Tibial nerve (tissue), 4 donors: Measurements from ENCODE around the gene ZNF860.

ENCODE experiments used
- EP300 ChIP-seq, 2 donors: sonication (generic); formaldehyde crosslinking; IDR thresholded peaks; one replicate each; pipeline ENCODE4 v1.6.1; 2017; ENCODE audit warnings: antibody characterized with exemption in 2 of 2, mild to moderate bottlenecking in 1 of 2
- POLR2A ChIP-seq, 2 donors: fragments of 450-650 bp; IDR thresholded peaks; one replicate each; pipeline ENCODE4 v1.6.1; 2017; ENCODE audit warnings: antibody characterized with exemption in 2 of 2, mild to moderate bottlenecking in 2 of 2, moderate library complexity in 2 of 2
- TF ChIP-seq, protein P1 (sequence below), 5 experiments: fragments of 200-600 bp in 3 of 5; fragments of 450-650 bp in 2 of 5; sonication (generic) in 3 of 5; IDR thresholded peaks; one replicate each; pipeline ENCODE4 v1.5.1; 2016 to 2019; ENCODE audit warnings: antibody characterized with exemption in 5 of 5, mild to moderate bottlenecking in 3 of 5, moderate library complexity in 2 of 5

DNA sequence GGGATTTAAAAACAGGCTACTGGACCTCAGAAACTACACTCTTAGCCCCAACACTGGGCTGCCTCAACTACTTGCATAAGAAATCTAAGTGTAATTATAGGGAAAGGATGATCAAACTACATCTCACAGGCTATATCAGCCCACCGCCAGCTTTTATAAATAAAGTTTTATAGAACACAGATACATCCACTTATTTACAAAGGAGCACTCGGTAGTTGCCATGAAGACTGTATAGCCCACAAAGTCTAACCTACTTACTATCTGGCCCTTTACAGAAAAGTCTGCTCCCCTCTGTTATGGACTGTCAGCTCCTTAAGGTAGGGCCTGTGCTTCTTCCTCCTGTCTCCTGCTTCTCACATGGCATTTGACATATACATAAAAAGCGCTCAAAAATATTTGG, 9.9 kb upstream of the ZNF860 start:
- TF ChIP-seq, protein P1, sequence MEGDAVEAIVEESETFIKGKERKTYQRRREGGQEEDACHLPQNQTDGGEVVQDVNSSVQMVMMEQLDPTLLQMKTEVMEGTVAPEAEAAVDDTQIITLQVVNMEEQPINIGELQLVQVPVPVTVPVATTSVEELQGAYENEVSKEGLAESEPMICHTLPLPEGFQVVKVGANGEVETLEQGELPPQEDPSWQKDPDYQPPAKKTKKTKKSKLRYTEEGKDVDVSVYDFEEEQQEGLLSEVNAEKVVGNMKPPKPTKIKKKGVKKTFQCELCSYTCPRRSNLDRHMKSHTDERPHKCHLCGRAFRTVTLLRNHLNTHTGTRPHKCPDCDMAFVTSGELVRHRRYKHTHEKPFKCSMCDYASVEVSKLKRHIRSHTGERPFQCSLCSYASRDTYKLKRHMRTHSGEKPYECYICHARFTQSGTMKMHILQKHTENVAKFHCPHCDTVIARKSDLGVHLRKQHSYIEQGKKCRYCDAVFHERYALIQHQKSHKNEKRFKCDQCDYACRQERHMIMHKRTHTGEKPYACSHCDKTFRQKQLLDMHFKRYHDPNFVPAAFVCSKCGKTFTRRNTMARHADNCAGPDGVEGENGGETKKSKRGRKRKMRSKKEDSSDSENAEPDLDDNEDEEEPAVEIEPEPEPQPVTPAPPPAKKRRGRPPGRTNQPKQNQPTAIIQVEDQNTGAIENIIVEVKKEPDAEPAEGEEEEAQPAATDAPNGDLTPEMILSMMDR (IDR thresholded peaks at IDR 0.05) = no peak
- no peak for TF ChIP-seq POLR2A (IDR thresholded peaks at IDR 0.05)
- no peak for TF ChIP-seq EP300 (IDR thresholded peaks at IDR 0.05)
